HG03378 (cell line): ENCODE data around the gene C16orf89.

Experiments used
- ATAC-seq: cut with Tn5 transposase; IDR thresholded peaks from one replicate; pipeline ENCODE4 v1.9.1; 2021; ENCODE audit warnings: mild to moderate bottlenecking, moderate library complexity; ENCODE audit not compliant: unreplicated experiment

Gene C16orf89

DNA sequence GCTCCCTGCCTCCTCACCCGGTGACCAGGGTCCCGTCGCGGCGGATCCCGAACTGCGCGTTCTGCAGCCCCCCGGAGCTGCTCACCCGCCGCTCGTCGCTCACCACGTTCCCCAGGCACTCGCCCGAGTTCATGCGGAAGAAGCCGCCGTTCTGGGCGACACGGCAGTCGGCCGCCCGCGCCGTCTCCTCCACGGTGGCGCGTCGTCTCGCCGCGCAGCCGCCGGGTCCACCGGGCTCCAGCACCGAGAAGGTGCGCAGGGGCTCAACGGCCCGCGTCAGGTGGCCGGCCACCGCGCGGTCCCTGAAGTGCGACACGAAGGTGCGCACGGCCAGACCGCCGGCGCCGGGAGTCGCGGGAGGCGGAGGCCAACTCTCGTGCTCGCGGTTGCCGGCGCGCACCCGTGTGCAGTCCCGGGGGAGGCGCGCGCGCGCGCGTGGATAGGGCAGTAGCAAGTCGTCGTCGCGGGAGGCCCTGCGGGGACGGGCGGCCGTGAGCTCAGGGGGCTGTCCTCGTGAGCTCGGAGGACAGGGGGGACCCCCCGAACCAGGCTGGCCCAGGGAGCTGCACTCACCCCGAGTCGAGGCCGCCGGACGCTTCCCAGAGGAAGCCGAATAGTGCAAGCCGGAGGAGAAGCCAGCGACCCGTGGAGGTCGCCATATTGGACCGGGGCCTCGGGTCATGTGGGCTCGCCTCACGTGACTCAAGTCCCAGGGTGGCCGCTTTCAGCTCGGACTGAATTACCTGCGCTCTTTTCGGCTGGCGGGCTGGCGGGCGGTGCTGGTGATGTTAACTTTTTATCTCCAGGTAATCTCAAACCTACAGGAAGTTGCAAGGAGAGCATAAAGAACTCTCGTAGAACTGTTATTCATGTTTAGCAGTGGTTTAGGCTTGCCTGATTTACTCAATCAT lies 32.2 kb downstream of the C16orf89 start, which contains the start of gene NAGPA:
Gene NAGPA, minus strand, starts transcription at position 680 of the 911 bp plus-strand sequence. Its CDS starts 21 bp downstream, at position 659.
- ATAC-seq = peak; percentile 72

DNA sequence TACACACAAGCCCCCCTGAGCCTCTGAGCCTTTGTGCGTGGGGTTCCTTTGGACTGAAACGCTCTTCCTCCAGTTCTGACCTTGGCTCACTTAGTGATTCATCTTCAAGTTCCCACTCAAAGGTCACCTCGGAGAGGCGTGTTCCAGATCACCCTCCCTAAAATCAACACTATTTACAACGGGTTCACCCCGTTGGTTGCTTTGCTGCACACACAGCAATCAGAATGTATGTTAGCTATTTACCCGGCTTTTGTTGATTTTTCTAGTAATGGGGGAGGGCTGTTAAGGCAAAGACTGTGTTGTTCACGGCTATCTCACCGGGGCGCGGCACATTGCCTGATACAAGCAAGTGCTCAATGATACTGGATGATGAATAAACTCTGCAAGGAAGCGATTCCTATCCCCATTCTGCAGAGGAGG lies 33.0 kb downstream of the C16orf89 start:
- no peak for ATAC-seq

GRCh38 chr16:5031601-5032000 lies 34.2 kb downstream of the C16orf89 start:
- ATAC-seq = no peak

- no peak for ATAC-seq
Observed at GRCh38 chr16:5030251-5030870, 35.4 kb downstream of the C16orf89 start.

DNA sequence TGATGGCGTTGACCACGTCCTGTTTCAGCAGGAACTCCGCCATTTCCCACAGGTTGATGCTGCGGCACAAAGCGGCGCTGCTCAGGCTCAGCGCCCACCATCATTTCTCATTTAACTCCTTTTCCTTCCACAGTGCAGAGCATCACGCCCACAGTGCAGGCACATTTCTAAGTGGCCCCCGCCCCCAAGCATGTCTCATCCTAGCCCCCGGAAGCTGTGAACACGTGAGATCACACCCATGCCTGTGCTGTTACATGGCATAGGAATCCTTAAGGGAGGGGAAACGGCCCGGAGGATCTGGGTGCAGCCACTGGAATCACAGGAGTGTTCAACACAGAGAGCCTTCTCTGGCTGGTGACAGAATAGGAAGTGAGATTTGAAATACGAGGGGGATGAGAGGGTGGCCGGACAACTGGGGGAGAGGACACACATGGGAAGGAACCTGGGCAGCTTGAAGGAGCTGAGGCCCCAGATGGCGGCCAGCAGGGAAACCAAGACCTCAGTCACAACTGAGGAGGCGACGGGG lies 36.7 kb downstream of the C16orf89 start:
- no peak for ATAC-seq

GRCh38 chr16:5027575-5028235 lies 38.1 kb downstream of the C16orf89 start:
- ATAC-seq = no peak

GRCh38 chr16:5027086-5027485 lies 38.7 kb downstream of the C16orf89 start:
- ATAC-seq = no peak

DNA sequence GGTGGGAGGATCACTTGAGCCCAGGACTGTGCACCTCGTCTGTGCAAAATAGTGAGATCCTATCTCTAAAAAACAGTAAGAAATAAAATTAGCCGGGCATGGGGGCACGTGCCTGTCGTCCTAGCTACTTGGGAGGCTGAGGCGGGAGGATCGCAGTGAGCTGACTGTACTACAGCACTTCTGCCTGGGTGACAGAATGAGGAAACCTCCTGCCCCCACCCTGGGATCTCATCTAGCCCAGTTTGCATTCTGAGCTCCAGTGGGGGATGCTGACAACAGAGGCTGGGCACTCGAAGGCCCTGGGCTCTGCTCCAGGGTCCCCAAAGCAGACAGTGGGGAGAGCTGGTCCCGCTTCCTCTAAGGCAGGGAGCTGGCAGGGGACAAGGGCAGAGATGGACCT lies 39.1 kb downstream of the C16orf89 start:
- no peak for ATAC-seq

GRCh38 chr16:5025171-5025632 lies 40.6 kb downstream of the C16orf89 start:
- no peak for ATAC-seq

DNA sequence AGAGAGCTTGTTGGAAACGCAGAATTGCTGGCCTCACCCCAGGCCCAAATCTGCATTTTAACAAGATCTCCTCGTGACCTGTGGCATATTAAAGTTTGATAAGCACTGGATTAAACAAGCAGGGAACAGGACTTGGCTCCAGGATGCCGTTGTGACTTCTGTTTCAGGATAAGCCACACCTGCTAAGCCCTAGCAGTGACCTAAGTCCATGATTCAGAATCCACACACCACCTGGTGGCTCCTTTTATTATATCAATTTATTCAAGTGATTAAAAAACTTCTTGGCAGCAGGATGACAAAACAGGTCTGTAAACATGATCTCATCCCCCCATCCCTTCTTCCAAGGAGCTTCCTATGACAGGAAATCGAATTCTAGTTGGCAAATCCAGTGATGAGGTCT lies 41.1 kb downstream of the C16orf89 start:
- no peak for ATAC-seq

DNA sequence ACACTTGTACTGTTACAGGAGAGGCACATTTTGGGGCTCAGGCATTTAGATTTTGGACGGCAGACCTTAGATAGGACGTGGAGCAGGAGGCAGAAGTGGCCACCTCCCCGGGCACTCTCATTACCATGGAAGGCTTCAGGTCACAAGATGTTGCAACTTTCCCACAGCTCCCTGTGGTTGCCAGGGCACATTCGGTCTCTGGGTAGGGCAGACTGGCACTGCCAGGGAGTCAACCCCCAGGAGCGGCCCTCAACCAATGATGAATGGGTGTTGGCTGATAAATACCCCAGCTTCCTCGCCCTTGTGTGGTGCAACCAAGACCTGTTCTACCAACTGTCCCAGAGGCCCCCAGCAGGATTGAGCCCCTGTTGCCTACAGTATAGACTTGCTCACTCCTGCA lies 43.2 kb downstream of the C16orf89 start:
- no peak for ATAC-seq

DNA sequence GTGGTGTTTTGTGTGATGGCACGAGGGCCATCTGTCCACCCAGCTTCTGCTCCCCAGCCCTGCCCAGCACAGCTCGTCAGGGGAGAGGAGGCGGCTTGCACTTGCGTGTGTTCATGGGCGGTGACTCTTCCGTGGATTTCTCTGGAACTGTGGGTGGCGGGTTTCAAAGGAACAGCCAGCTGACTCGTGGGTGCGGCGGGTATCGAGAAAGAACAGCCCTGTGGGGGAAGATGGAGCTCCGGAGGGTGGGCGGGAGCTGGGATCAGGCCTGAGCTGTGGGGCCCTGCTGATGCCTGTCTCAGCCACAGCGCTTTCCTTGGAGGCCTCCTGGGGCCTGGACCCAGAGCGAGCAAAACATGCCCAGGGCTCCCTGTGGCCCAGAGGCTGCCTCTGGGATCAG lies 45.2 kb downstream of the C16orf89 start:
- ATAC-seq = no peak

GRCh38 chr16:5019775-5020174 lies 46.0 kb downstream of the C16orf89 start:
- no peak for ATAC-seq

GRCh38 chr16:5018793-5019192 lies 47.0 kb downstream of the C16orf89 start:
- no peak for ATAC-seq

- ATAC-seq = no peak
Observed at GRCh38 chr16:5017678-5017969, 48.1 kb downstream of the C16orf89 start.

GRCh38 chr16:5016967-5017677 lies 48.6 kb downstream of the C16orf89 start:
- no peak for ATAC-seq

GRCh38 chr16:5015887-5016286 lies 49.9 kb downstream of the C16orf89 start:
- ATAC-seq = no peak

DNA sequence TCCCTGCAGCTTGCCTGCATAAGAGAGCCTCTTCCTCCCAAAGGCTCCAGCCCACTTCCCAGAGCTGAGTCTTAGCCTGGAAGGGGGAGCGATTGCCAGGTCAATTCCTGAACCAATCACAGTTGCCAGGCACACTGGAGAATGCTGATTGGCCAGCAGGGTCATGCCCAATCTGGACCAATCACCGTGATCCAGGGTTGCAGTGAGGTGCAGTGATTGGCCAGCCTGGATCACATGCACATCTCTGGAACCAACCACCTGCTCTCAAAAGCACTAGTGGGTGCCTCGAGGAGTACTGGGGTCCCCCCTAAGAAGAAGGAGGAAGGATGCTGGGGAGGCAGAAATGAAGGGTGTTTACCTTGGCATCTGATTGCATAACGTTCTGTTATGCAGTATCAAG lies 50.4 kb downstream of the C16orf89 start:
- ATAC-seq = no peak

DNA sequence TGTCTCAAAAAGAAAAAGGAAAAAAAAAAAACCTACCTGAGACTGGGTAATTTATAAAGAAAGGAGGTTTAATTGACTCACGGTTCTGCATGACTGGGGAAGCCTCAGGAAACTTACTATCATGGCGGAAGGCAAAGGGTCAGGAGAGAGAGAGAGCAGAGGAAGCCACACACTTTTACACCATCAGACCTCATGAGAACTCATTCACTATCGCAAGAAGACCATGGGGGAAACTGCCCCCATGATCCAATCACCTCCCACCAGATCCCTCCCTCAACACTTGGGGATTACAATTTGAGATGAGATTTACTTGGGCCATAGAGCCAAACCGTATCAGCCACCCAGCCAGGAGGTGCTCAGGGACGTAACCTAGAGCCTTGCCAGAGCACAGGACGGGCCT lies 52.9 kb downstream of the C16orf89 start:
- ATAC-seq = no peak

DNA sequence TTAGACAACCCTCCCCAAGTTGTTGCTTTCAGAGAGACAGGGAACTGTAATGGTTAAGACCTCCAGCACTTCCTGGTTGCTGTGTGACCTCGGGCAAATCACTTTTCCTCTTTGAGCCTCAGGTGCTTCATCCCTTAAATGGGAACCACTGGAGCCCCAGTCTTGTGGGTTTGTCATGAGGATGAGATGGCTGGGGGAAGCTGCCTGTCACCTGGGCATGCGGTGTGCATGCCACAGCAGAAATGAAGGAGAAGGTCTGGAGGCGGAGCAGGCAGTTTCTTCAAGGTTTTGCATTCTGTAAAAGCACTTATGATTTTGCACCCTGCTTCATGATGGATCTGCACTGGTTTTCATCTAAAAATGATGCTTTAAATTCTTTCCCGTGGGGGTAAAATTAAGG lies 54.1 kb downstream of the C16orf89 start:
- no peak for ATAC-seq
